BJ (cell line): ENCODE results near the gene RCAN2. TPM values are rescaled to one million over a fixed set of nuclear protein-coding genes. Genes with fewer than 3 reads are reported as not detected.
"Not testable (repeated sequence)": the region's sequence is repeated elsewhere in the genome, so short reads cannot be mapped to it uniquely, and the experiment has no call there.

Experiments used
- CTCF ChIA-PET: fragments of 350-600 bp; formaldehyde crosslinking; extraction: SDS; loops from one replicate; lab custom pipeline; 2021; ENCODE audit warnings: antibody characterized with exemption, inconsistent platforms; lab: Yijun Ruan, JAX
- POLR2A ChIA-PET: fragments of 300-600 bp; sonication (Branson Sonifier 250); formaldehyde crosslinking; extraction: SDS; loops from one replicate; lab custom pipeline; 2021; ENCODE audit warnings: antibody characterized with exemption; lab: Charles Lee
- DNase-seq: peaks from one replicate; pipeline ENCODE4 v3.0.0-alpha.2; 2011; ENCODE audit warnings: low read depth
- H3K27me3 ChIP-seq: 2 replicates; pipeline ENCODE4 v1.6.0; 2011; ENCODE audit warnings: low read length; ENCODE audit not compliant: control insufficient read depth, insufficient read depth
- H3K36me3 ChIP-seq: 2 replicates; pipeline ENCODE4 v1.5.1; 2011; ENCODE audit warnings: low read length; ENCODE audit not compliant: control insufficient read depth, insufficient read depth
- H3K4me3 ChIP-seq: 2 replicates; pipeline ENCODE4 v1.5.1; 2011; ENCODE audit warnings: low read depth, mild to moderate bottlenecking, control low read depth, low read length
- CTCF ChIP-seq: IDR thresholded peaks from 2 replicates; pipeline ENCODE4 v1.5.1; 2011; ENCODE audit warnings: low read depth, mild to moderate bottlenecking, control low read depth, inconsistent platforms, low read length, moderate library complexity; ENCODE audit not compliant: insufficient read depth
- polyA plus RNA-seq: library from polyadenylated mRNA; depleted of rRNA; stranded (reverse); fragments of >200 nt; gene quantifications from 2 replicates; pipeline ENCODE4 v1.2.3, GENCODE V29; 2011

The RCAN2 gene
- polyA plus RNA-seq, 1 experiment = 5.9 TPM

DNA sequence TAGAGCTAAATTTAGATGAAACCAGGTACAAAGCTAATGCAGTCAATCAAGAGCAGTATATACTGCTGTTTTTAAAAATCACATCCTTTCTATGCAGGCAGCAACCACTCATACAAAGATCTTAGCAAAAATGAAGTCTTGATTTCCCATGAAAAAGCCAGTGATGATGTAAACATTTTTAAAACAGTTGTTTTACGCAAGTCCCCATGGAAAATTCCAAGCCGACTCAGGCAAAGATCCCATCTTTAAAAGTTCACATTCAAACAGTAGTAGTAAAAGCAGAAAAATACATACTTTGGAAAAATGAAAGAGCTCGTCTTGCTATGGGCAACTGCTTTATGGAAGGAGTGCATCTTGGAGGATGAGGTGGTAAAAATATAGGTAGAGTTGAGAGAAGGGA is 84.0 kb downstream of the RCAN2 start:
- H3K4me3 ChIP-seq = no peak overlapping the region
- peaks cover 4% of the 10 kb centered on the region for H3K27me3 ChIP-seq
- TF ChIP-seq CTCF = no peak
- ChIA-PET CTCF (interaction anchor here (0.6 to 12.2 kb wide), 4 partner anchors 10 to 767 kb away, joined by 3 to 200 read pairs (median 3); no protein-coding TSS in a partner anchor), POLR2A (no interaction called here)
- DNase-seq = no peak
- H3K36me3 ChIP-seq = no peaks in the 10 kb centered on the region

GRCh38 chr6:46405620-46406180 is 85.5 kb downstream of the RCAN2 start:
- H3K27me3 ChIP-seq, H3K36me3 ChIP-seq, H3K4me3 ChIP-seq, DNase-seq: not testable (repeated sequence)
- POLR2A ChIA-PET = interaction anchor here (0.6 kb wide), 1 partner anchor 109 kb away, joined by 5 read pairs; no protein-coding TSS in a partner anchor
- CTCF ChIA-PET = interaction anchor here (1.0 to 12.2 kb wide), 2 partner anchors 9 to 187 kb away, joined by 3 to 200 read pairs; no protein-coding TSS in a partner anchor

DNA sequence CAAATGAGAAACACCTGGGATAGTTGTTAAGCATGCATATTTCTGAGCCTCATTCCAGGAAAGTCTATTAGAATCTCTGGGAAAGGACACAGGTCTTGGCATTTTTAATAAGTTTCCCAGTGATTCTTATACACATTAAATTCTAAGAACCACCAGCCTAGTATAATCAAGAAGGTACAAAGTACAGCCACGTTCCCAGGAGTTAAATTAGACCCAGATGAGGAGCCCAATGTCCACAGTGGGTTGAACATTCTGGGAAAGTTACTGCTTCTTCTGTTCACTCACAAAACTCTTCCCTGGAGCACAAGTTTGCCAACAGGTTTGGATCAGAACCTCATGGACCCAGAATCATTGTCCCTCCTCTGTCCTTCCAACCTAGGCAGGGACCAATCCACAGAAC is 90.4 kb downstream of the RCAN2 start:
- ChIA-PET POLR2A (no interaction called here), CTCF (interaction anchor here (1.5 to 3.0 kb wide), 2 partner anchors 9 to 179 kb away, joined by 3 to 12 read pairs; no protein-coding TSS in a partner anchor)
- TF ChIP-seq CTCF = no peak
- DNase-seq = no peak
- Histone ChIP-seq H3K4me3 (no peak overlapping the region), H3K36me3 (no peaks in the 10 kb centered on the region), H3K27me3 (no peaks in the 10 kb centered on the region)

GRCh38 chr6:46395530-46395929 is 95.7 kb downstream of the RCAN2 start:
- ChIA-PET POLR2A (no interaction called here), CTCF (no interaction called here)
- TF ChIP-seq CTCF = no peak
- Histone ChIP-seq H3K4me3 (no peak overlapping the region), H3K36me3 (no peaks in the 10 kb centered on the region), H3K27me3 (no peaks in the 10 kb centered on the region)
- no peak for DNase-seq

- ChIA-PET CTCF (interaction anchor here (0.7 kb wide), 1 partner anchor 174 kb away, joined by 3 read pairs; no protein-coding TSS in a partner anchor), POLR2A (no interaction called here)
- TF ChIP-seq CTCF = no peak
- Histone ChIP-seq H3K4me3 (no peak overlapping the region), H3K36me3 (no peaks in the 10 kb centered on the region), H3K27me3 (no peaks in the 10 kb centered on the region)
- DNase-seq = no peak
These were observed 97.3 kb downstream of the RCAN2 start for GRCh38 chr6:46393940-46394337.
